Airway epithelial cell (primary cell): ENCODE measurements around the gene ICAM5. TPM values are rescaled to one million over a fixed set of nuclear protein-coding genes. Genes with fewer than 3 reads are reported as not detected.

ENCODE experiments used
- total RNA-seq: library from RNA; depleted of rRNA; stranded (reverse); fragments of >200 nt; gene quantifications from 2 replicates; pipeline ENCODE4 v1.2.3, GENCODE V29; 2015

Gene ICAM5, protein sequence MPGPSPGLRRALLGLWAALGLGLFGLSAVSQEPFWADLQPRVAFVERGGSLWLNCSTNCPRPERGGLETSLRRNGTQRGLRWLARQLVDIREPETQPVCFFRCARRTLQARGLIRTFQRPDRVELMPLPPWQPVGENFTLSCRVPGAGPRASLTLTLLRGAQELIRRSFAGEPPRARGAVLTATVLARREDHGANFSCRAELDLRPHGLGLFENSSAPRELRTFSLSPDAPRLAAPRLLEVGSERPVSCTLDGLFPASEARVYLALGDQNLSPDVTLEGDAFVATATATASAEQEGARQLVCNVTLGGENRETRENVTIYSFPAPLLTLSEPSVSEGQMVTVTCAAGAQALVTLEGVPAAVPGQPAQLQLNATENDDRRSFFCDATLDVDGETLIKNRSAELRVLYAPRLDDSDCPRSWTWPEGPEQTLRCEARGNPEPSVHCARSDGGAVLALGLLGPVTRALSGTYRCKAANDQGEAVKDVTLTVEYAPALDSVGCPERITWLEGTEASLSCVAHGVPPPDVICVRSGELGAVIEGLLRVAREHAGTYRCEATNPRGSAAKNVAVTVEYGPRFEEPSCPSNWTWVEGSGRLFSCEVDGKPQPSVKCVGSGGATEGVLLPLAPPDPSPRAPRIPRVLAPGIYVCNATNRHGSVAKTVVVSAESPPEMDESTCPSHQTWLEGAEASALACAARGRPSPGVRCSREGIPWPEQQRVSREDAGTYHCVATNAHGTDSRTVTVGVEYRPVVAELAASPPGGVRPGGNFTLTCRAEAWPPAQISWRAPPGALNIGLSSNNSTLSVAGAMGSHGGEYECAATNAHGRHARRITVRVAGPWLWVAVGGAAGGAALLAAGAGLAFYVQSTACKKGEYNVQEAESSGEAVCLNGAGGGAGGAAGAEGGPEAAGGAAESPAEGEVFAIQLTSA
- total RNA-seq: 3.6 and 4.9 TPM in 2 replicates

DNA sequence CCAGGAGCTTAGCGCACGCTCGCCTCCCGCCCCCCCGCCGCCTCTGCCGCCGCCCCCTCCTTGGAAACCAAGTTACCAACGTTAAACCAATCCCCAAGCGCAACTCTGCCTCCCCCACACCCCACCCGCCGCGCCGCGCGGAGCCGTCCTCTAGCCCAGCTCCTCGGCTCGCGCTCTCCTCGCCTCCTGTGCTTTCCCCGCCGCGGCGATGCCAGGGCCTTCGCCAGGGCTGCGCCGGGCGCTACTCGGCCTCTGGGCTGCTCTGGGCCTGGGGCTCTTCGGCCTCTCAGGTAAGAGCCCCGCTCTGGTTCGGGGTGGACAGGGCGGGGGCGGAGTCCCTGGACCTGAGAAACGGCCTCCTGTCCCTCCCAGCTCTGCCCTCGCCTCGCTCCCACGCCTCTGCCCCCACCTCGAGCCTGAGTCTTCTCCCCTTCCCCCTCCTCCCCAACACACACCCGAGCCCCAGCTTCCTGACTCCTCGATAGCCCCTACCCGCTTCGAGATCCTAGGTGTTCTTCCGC is at the start of gene ICAM5:
Gene ICAM5 (plus strand): TSS at position 117 of the 521 bp plus-strand sequence. CDS start 92 bp downstream, at position 209.

DNA sequence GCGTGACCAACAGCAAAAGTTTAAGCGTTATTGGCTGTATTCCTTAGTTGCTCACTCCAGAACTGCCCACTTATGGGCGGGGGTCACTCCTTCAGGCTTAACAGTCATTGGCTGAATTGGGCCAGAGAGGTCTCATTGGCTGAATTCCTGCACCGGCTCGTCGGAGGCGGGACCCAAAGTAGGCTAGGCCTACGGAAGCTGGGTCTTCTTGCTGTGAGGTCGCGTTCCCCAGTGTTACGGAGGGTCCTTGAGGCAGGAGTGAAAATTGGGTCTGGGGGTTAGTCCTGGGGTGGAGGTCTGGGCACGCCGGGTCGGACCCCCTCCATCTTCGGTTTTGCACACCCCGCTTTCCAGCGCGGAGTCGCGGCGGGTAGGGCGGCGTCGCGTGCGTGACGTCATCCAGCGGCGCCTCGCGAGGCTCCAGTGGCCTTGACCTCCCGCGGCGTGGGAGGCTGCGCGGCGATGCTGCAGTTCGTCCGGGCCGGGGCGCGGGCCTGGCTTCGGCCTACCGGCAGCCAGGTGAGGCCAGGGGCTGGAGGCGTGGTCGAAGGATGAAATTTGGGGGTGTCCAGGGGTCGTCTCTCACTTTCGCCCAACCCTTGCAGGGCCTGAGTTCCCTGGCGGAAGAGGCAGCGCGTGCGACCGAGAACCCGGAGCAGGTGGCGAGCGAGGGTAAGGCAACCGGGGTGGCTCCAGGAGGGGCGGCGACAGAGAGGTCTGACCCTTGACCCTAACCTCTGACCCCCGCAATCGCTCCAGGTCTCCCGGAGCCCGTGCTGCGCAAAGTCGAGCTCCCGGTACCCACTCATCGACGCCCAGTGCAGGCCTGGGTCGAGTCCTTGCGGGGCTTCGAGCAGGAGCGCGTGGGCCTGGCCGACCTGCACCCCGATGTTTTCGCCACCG is 37.7 kb upstream of the ICAM5 start, which contains the start of gene MRPL4:
Gene MRPL4 (plus strand): TSS at position 423 of the 903 bp plus-strand sequence. CDS start 40 bp downstream, at position 463.

DNA sequence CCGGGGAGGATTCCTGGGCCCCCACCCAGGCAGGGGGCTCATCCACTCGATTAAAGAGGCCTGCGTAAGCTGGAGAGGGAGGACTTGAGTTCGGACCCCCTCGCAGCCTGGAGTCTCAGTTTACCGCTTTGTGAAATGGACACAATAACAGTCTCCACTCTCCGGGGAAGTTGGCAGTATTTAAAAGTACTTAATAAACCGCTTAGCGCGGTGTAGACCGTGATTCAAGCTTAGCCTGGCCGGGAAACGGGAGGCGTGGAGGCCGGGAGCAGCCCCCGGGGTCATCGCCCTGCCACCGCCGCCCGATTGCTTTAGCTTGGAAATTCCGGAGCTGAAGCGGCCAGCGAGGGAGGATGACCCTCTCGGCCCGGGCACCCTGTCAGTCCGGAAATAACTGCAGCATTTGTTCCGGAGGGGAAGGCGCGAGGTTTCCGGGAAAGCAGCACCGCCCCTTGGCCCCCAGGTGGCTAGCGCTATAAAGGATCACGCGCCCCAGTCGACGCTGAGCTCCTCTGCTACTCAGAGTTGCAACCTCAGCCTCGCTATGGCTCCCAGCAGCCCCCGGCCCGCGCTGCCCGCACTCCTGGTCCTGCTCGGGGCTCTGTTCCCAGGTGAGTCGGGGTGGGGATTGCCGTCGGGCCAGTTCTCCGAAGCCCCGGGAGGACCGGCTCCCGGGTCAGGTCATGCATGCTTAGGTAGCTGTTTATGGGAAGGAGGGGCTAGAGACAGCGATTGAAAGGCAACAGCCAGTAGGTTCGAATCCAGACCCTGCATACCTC is 18.9 kb upstream of the ICAM5 start, which contains the start of gene ICAM1:
Gene ICAM1 (plus strand): TSS at position 505 of the 779 bp plus-strand sequence. CDS start 40 bp downstream, at position 545.

DNA sequence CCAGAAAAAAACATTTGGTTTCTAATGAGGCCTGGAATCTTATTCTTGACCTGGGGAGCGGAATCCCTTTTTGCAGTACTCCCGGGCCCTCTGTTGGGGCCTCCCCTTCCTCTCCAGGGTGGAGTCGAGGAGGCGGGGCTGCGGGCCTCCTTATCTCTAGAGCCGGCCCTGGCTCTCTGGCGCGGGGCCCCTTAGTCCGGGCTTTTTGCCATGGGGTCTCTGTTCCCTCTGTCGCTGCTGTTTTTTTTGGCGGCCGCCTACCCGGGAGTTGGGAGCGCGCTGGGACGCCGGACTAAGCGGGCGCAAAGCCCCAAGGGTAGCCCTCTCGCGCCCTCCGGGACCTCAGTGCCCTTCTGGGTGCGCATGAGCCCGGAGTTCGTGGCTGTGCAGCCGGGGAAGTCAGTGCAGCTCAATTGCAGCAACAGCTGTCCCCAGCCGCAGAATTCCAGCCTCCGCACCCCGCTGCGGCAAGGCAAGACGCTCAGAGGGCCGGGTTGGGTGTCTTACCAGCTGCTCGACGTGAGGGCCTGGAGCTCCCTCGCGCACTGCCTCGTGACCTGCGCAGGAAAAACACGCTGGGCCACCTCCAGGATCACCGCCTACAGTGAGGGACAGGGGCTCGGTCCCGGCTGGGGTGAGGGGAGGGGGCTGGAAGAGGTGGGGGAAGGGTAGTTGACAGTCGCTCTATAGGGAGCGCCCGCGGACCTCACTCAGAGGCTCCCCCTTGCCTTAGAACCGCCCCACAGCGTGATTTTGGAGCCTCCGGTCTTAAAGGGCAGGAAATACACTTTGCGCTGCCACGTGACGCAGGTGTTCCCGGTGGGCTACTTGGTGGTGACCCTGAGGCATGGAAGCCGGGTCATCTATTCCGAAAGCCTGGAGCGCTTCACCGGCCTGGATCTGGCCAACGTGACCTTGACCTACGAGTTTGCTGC is 2.7 kb upstream of the ICAM5 start, which contains the start of gene ICAM4:
Gene ICAM4 (plus strand): TSS at position 153 of the 935 bp plus-strand sequence. CDS start 58 bp downstream, at position 211.

DNA sequence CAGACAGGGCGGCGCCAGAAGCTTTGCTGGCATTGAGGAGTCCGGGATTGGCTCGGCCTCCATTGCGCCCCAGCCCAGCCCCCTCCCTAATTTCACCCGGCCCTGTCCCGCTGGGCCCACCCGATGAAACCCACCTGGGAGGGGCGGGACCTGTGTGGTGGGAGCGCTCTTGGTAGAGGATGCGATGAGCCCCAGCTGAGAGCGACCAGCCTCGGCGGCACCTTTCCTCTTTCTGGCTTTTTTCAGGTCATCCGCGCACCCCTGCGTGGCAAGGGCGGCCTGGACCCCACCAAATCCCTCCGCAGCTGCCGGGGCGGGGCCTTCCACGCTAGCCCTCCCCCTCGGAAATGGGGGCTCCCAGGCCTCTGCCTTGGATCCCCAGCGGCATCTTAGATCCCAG is 19.7 kb downstream of the ICAM5 start, which contains the start of gene ZGLP1:
Gene ZGLP1 (minus strand): TSS at position 393 of the 400 bp plus-strand sequence.

DNA sequence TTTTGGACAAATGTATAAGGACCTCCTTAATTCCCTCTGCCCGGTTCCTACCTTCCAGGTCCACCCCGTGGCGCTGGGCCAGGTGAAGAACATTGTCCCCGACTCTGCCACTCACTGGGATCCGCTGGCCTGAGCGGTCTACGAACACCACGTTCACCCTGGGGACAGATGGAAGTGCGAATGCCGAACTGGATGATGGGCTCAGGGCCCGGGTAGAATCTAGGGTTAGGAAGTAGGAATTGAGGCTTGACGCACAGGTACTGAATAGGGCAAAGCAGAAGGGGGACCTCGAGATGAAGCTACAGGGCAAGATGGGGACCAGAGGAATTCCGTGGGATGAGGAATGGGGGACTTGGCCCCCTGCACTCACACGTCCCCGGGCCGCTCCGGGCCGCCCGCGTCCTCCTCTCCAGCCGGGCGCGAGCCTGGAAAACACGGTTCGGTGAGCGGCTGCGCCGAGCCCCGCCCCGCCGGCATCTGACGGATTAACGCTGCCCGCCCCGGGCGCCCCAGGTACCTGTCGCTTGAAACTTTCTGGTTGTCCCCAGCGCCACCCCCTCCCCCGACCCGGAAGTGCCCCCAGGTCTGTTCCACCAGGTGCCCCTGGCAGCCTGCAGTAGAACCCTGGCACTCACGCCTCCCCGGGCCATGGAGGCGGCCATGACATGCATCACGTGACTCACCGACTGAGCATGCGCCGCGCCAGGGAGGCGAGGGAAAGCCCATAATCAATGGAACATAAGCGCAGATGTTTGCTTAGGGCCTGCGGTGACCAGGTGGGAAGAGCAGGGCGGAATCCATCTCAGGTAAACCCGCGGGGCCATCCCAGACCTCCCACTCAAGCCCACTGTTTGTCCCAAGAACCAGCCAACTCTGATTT is 25.8 kb downstream of the ICAM5 start, which contains the start of gene FDX2:
Gene FDX2 (minus strand): TSS at position 681 of the 880 bp plus-strand sequence. CDS start 19 bp downstream, at position 662.

DNA sequence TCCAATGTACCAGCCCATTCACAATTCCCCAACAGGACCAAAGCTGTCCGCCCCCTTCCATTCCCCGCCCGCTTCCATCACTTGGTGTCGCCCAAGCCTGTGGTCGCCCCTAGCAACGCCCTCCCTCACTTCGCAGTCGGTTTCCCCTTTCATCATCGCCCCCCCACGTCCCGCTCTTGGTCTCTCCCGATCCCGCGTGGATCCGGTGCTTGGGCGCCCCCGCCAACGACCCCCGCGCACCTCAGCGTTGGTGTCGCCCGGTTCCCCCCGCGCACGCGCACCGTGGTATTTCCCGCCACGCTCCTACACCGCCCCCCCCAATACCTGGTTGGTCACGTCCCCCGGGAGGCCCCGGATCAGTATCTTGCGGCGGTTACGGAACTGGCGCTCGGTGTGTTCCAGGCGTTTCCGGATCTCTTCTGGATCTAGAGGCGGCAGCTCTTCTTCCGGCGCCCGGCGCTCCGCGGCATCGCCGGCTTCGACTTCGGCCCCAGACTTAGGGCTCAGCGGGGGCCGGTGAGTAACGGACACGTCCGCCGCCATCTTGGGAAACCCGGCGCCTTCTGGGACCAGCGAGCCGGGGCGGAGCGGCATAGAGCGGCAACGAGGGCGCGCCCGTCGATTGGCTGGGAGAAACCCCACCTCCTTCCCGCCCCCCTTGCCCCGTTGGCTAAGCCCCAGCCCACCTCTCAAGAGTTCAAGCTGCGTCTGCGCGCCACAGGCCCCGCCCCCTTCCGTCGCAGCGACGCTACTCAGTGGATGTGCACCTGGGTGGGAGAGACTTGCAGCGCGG is 43.4 kb downstream of the ICAM5 start, which contains the start of gene RAVER1:
Gene RAVER1 (minus strand): TSS at position 565 of the 793 bp plus-strand sequence. CDS start 22 bp downstream, at position 543.

DNA sequence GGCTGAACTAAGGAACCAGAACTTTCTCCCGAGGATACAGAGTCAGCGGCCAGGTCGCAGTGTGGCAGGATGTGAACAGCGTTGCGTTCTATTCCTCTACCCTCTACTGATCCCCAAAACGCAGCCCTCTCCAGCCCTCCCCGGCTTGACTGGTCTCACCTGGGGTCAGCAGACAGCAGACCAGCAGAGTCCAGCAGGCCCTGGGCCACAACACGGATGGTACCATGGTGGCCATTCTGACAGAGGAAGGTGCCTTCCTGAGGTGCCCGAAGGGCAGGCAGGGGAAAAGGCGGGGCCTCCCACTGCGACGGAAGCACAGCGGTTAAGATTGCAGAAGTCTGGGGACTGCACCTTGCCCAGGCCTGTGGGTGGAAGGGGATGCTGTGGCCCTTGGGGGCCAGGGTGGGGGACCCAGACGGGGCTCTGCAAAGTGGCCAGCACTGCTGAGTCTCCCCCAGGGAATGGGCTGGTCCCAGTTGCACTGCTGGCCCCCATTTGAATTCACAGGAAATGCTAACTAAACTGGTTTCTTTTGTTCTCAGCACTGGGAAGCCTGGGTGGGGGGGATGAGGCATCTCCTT is 49.7 kb downstream of the ICAM5 start, which contains the start of gene ICAM3:
Gene ICAM3 (minus strand): TSS at position 245 of the 581 bp plus-strand sequence. CDS start 10 bp downstream, at position 235.

Other genes starting within 250 kb of the ICAM5 start
- gene SHFL, start 203.6 kb upstream of the ICAM5 start, total RNA-seq: 6.9 and 9.8 TPM in 2 replicates
- 0.14 TPM in 1 of 2 replicates, not detected in the other for gene ANGPTL6, start 187.3 kb upstream of the ICAM5 start, total RNA-seq
- gene PPAN, start 183.6 kb upstream of the ICAM5 start, total RNA-seq: 41.8 and 53.1 TPM in 2 replicates
- 3.5 and 3.7 TPM in 2 replicates for gene P2RY11, start 178.3 kb upstream of the ICAM5 start, total RNA-seq
- 231 and 254 TPM in 2 replicates for gene EIF3G, start 170.1 kb upstream of the ICAM5 start, total RNA-seq
- 76.6 and 103 TPM in 2 replicates for gene DNMT1, start 95.0 kb upstream of the ICAM5 start, total RNA-seq
- gene S1PR2, start 58.6 kb upstream of the ICAM5 start, total RNA-seq: 2.4 and 4.9 TPM in 2 replicates
- gene MRPL4, start 37.7 kb upstream of the ICAM5 start, total RNA-seq: 130 and 141 TPM in 2 replicates
- gene ICAM1, start 18.8 kb upstream of the ICAM5 start, total RNA-seq: 2.8 and 3.2 TPM in 2 replicates
- gene ICAM4, start 3.0 kb upstream of the ICAM5 start, total RNA-seq: 8.0 and 8.1 TPM in 2 replicates
- gene ZGLP1, start 19.9 kb downstream of the ICAM5 start, total RNA-seq: 0.28 and 0.85 TPM in 2 replicates
- gene FDX2, start 26.1 kb downstream of the ICAM5 start, total RNA-seq: 33.3 and 40.1 TPM in 2 replicates
- gene RAVER1, start 43.6 kb downstream of the ICAM5 start, total RNA-seq: 18.6 and 32.0 TPM in 2 replicates
- 0.74 and 2.9 TPM in 2 replicates for gene ICAM3, start 49.7 kb downstream of the ICAM5 start, total RNA-seq
- gene TYK2, start 90.6 kb downstream of the ICAM5 start, total RNA-seq: 53.0 and 70.7 TPM in 2 replicates
- gene CDC37, start 113.6 kb downstream of the ICAM5 start, total RNA-seq: 154 and 166 TPM in 2 replicates
- 0.09 and 0.71 TPM in 2 replicates for gene PDE4A, start 130.6 kb downstream of the ICAM5 start, total RNA-seq
- gene KEAP1, start 213.4 kb downstream of the ICAM5 start, total RNA-seq: 48.5 and 52.1 TPM in 2 replicates
- gene S1PR5, start 227.5 kb downstream of the ICAM5 start, total RNA-seq: 3.3 TPM in 2 replicates